DND-41 (cell line): ENCODE results near the gene NFIB.

Source experiments
- ATAC-seq: fragments of 200-7000 bp; cut with Tn5 transposase; 3 replicates; pipeline ENCODE4 v1.9.1; 2021; ENCODE audit warnings: low read depth; ENCODE audit not compliant: insufficient read depth
- DNase-seq: peaks from one replicate; pipeline ENCODE4 v3.0.0-alpha.2; 2020
- H2AFZ ChIP-seq: 2 replicates; pipeline ENCODE4 v1.6.0; 2012; ENCODE audit warnings: low read depth, low read length
- H3K27ac ChIP-seq: 2 replicates; pipeline ENCODE4 v1.5.1; 2012; ENCODE audit warnings: low read length, inconsistent platforms
- H3K27me3 ChIP-seq: fragments of 200-600 bp; sonication (generic); 2 replicates; pipeline ENCODE4 v1.6.0; 2012; ENCODE audit warnings: low read length, mild to moderate bottlenecking, inconsistent platforms; ENCODE audit not compliant: insufficient read depth, poor library complexity
- H3K36me3 ChIP-seq: 2 replicates; pipeline ENCODE4 v1.5.1; 2012; ENCODE audit warnings: low read length, inconsistent platforms; ENCODE audit not compliant: insufficient read depth
- H3K4me1 ChIP-seq: 2 replicates; pipeline ENCODE4 v1.5.1; 2012; ENCODE audit warnings: mild to moderate bottlenecking, low read length; ENCODE audit not compliant: insufficient read depth
- H3K4me2 ChIP-seq: 2 replicates; pipeline ENCODE4 v1.6.0; 2012; ENCODE audit warnings: mild to moderate bottlenecking, moderate library complexity, low read length, inconsistent platforms; ENCODE audit not compliant: insufficient read depth
- H3K4me3 ChIP-seq, 2 experiments: fragments of 200-600 bp in 1 of 2; shearing (Covaris generic) in 1 of 2; 2 replicates each; pipeline ENCODE4 v1.5.1; 2012 to 2016; ENCODE audit warnings: inconsistent platforms in 2 of 2, low read length in 2 of 2, mild to moderate bottlenecking in 2 of 2, low read depth in 1 of 2, moderate library complexity in 1 of 2
- H3K79me2 ChIP-seq: 2 replicates; pipeline ENCODE4 v1.6.0; 2012; ENCODE audit warnings: low read length, inconsistent platforms; ENCODE audit not compliant: insufficient read depth
- H3K9ac ChIP-seq: 2 replicates; pipeline ENCODE4 v1.6.0; 2012; ENCODE audit warnings: low read depth, mild to moderate bottlenecking, inconsistent platforms, low read length, moderate library complexity
- H3K9me3 ChIP-seq: 2 replicates; pipeline ENCODE4 v1.5.1; 2012; ENCODE audit warnings: low read length, moderate library complexity, mild to moderate bottlenecking, inconsistent platforms; ENCODE audit not compliant: insufficient read depth, severe bottlenecking
- H4K20me1 ChIP-seq: 2 replicates; pipeline ENCODE4 v1.6.0; 2012; ENCODE audit warnings: low read length; ENCODE audit not compliant: insufficient read depth
- EZH2 ChIP-seq: IDR thresholded peaks from 3 replicates; pipeline ENCODE4 v1.6.1; 2012; ENCODE audit warnings: borderline replicate concordance, low read depth, mild to moderate bottlenecking, moderate library complexity, low read length, inconsistent platforms; ENCODE audit not compliant: severe bottlenecking
- TF ChIP-seq, protein P1 (sequence below): IDR thresholded peaks from 2 replicates; pipeline ENCODE4 v1.5.1; 2012; ENCODE audit warnings: borderline replicate concordance, low read length, moderate library complexity, mild to moderate bottlenecking; ENCODE audit not compliant: poor library complexity, severe bottlenecking; ENCODE audit errors: extremely low read depth

NFIB gene

DNA sequence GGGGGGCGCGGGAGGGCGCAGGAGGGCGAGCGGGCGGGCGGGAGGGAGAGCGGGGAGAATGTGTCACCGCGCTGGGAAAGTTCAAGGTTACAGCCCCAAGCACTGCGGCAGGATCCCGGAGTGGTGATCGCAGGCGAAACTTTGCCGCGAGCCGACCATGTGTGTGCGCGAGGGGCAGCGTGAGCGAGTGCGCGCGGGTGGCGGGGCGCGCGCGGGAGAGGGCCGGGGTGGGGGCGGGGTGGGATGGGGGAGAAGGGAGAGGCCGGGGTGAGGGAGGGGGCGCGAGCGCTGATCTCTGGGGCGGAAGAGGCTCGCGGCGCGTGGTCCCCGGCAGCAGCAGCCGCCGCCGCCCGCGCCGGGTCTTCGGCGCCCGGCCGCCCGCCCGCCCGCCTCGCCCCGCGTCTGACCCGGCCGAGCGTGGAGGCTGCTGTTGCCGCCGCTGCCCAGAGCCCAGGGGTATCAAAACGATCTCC lies at the start of gene NFIB:
Gene NFIB, minus strand, starts transcription at position 191 of the 473 bp plus-strand sequence. CDS start 630 bp downstream, outside the sequence.
- no peaks in the 10 kb centered on the region for H4K20me1 ChIP-seq
- TF ChIP-seq, protein P1, sequence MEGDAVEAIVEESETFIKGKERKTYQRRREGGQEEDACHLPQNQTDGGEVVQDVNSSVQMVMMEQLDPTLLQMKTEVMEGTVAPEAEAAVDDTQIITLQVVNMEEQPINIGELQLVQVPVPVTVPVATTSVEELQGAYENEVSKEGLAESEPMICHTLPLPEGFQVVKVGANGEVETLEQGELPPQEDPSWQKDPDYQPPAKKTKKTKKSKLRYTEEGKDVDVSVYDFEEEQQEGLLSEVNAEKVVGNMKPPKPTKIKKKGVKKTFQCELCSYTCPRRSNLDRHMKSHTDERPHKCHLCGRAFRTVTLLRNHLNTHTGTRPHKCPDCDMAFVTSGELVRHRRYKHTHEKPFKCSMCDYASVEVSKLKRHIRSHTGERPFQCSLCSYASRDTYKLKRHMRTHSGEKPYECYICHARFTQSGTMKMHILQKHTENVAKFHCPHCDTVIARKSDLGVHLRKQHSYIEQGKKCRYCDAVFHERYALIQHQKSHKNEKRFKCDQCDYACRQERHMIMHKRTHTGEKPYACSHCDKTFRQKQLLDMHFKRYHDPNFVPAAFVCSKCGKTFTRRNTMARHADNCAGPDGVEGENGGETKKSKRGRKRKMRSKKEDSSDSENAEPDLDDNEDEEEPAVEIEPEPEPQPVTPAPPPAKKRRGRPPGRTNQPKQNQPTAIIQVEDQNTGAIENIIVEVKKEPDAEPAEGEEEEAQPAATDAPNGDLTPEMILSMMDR = no peak
- no peak for TF ChIP-seq EZH2
- H3K9ac ChIP-seq = no peak within 1 kb of the TSS
- no peak for ATAC-seq
- no peaks in the 10 kb centered on the region for H3K27me3 ChIP-seq
- no peak within 1 kb of the TSS for H3K4me2 ChIP-seq
- no peak within 1 kb of the TSS for H3K4me3 ChIP-seq
- H3K4me1 ChIP-seq = no peaks in the 10 kb centered on the region; the same call in 1 of the 2 replicates
- H3K36me3 ChIP-seq = no peaks in the 10 kb centered on the region
- no peak within 1 kb of the TSS for H2AFZ ChIP-seq
- H3K9me3 ChIP-seq = no peaks in the 10 kb centered on the region
- H3K27ac ChIP-seq = no peak within 1 kb of the TSS
- DNase-seq = no peak
- no peaks in the 10 kb centered on the region for H3K79me2 ChIP-seq

- Histone ChIP-seq H4K20me1 (no peaks in the 10 kb centered on the region), H3K9ac (no peak overlapping the region), H3K9me3 (no peaks in the 10 kb centered on the region), H2AFZ (no peak overlapping the region), H3K4me3 (no peak overlapping the region), H3K4me2 (no peak overlapping the region), H3K4me1 (no peaks in the 10 kb centered on the region), H3K36me3 (no peaks in the 10 kb centered on the region), H3K27ac (no peak overlapping the region), H3K79me2 (no peaks in the 10 kb centered on the region), H3K27me3 (no peaks in the 10 kb centered on the region)
- DNase-seq (no peak), ATAC-seq (no peak)
- TF ChIP-seq, protein P1 = no peak
- no peak for TF ChIP-seq EZH2
Measured at GRCh38 chr9:14362175-14362574, 48.2 kb upstream of the NFIB start.

GRCh38 chr9:14361074-14361473 lies 47.1 kb upstream of the NFIB start:
- Histone ChIP-seq H3K4me2 (no peak overlapping the region), H3K79me2 (no peaks in the 10 kb centered on the region), H3K9ac (no peak overlapping the region), H3K4me3 (no peak overlapping the region), H3K9me3 (no peaks in the 10 kb centered on the region), H3K4me1 (no peaks in the 10 kb centered on the region), H3K27ac (no peak overlapping the region), H4K20me1 (no peaks in the 10 kb centered on the region), H3K36me3 (no peaks in the 10 kb centered on the region), H3K27me3 (no peaks in the 10 kb centered on the region), H2AFZ (no peak overlapping the region)
- DNase-seq (no peak), ATAC-seq (no peak)
- TF ChIP-seq, protein P1 = no peak
- no peak for TF ChIP-seq EZH2

GRCh38 chr9:14358523-14358922 lies 44.6 kb upstream of the NFIB start:
- Histone ChIP-seq H2AFZ (no peak overlapping the region), H3K9me3 (no peaks in the 10 kb centered on the region), H3K27ac (no peak overlapping the region), H3K4me1 (no peaks in the 10 kb centered on the region), H4K20me1 (no peaks in the 10 kb centered on the region), H3K79me2 (no peaks in the 10 kb centered on the region), H3K36me3 (no peaks in the 10 kb centered on the region), H3K27me3 (no peaks in the 10 kb centered on the region), H3K9ac (no peak overlapping the region), H3K4me3 (no peak overlapping the region), H3K4me2 (no peak overlapping the region)
- ATAC-seq (no peak), DNase-seq (no peak)
- TF ChIP-seq, protein P1 = no peak
- TF ChIP-seq EZH2 = no peak
